Effector CD4-positive, alpha-beta T cell (primary cell): Measurements from ENCODE around the gene EAF2.

Experiments
- DNase-seq: peaks from one replicate; pipeline ENCODE4 v3.0.0-alpha.2; 2020

Gene EAF2

GRCh38 chr3:121863801-121864200 lies 28.8 kb downstream of the EAF2 start:
- DNase-seq = no peak

GRCh38 chr3:121869736-121870135 lies 34.7 kb downstream of the EAF2 start:
- DNase-seq = no peak

- DNase-seq = no peak
These were observed 35.7 kb downstream of the EAF2 start for GRCh38 chr3:121870717-121871116.

- DNase-seq = no peak
These were observed 36.4 kb downstream of the EAF2 start for GRCh38 chr3:121871430-121871829.

GRCh38 chr3:121878411-121878810 lies 43.4 kb downstream of the EAF2 start:
- DNase-seq = no peak

GRCh38 chr3:121883507-121883906 lies 48.5 kb downstream of the EAF2 start:
- DNase-seq = no peak

- DNase-seq = no peak
These were observed 50.4 kb downstream of the EAF2 start for GRCh38 chr3:121885386-121885785.

GRCh38 chr3:121894301-121894990 lies 59.4 kb downstream of the EAF2 start, which contains the start of gene SLC15A2:
Gene SLC15A2 (plus strand): TSS chr3:121894401. CDS start chr3:121894477, 76 bp downstream.
- no peak for DNase-seq

GRCh38 chr3:121895121-121895520 lies 60.1 kb downstream of the EAF2 start:
- DNase-seq = no peak

- DNase-seq = no peak
These were observed 60.7 kb downstream of the EAF2 start for GRCh38 chr3:121895736-121896135.

GRCh38 chr3:121896823-121897222 lies 61.8 kb downstream of the EAF2 start:
- DNase-seq = no peak

GRCh38 chr3:121897296-121897695 lies 62.3 kb downstream of the EAF2 start:
- DNase-seq = no peak

- DNase-seq = no peak
These were observed 78.4 kb downstream of the EAF2 start for GRCh38 chr3:121913305-121913990.

GRCh38 chr3:121914081-121914998 lies 79.3 kb downstream of the EAF2 start:
- no peak for DNase-seq

GRCh38 chr3:121916189-121916588 lies 81.2 kb downstream of the EAF2 start:
- no peak for DNase-seq

- DNase-seq = no peak
These were observed 83.9 kb downstream of the EAF2 start for GRCh38 chr3:121918779-121919483.

- no peak for DNase-seq
These were observed 89.7 kb downstream of the EAF2 start for GRCh38 chr3:121924734-121925133.

- no peak for DNase-seq
These were observed 91.4 kb downstream of the EAF2 start for GRCh38 chr3:121926380-121926779.
